IPS DF 6.9 (cell line): ENCODE data around the gene SPRED3.

Experiments
- DNase-seq: peaks from one replicate; pipeline ENCODE4 v3.0.0-alpha.2; 2013; ENCODE audit warnings: low read depth, low spot score
- H3K27ac ChIP-seq: one replicate; pipeline ENCODE4 v1.5.1; 2013; ENCODE audit warnings: low read length, control low read depth
- H3K27me3 ChIP-seq: 2 replicates; pipeline ENCODE4 v1.6.1; 2013; ENCODE audit warnings: mild to moderate bottlenecking, low read length; ENCODE audit not compliant: control insufficient read depth, insufficient read depth
- H3K36me3 ChIP-seq: 2 replicates; pipeline ENCODE4 v1.6.1; 2013; ENCODE audit warnings: low read length; ENCODE audit not compliant: control insufficient read depth, insufficient read depth
- H3K4me1 ChIP-seq: 2 replicates; pipeline ENCODE4 v1.6.1; 2013; ENCODE audit warnings: low read length; ENCODE audit not compliant: control insufficient read depth, insufficient read depth
- H3K4me3 ChIP-seq: 2 replicates; pipeline ENCODE4 v1.5.1; 2013; ENCODE audit warnings: mild to moderate bottlenecking, low read length
- H3K9me3 ChIP-seq: 2 replicates; pipeline ENCODE4 v1.6.1; 2013; ENCODE audit warnings: low read length, inconsistent platforms; ENCODE audit not compliant: control insufficient read depth, insufficient read depth
- WGBS: extraction: QIAGEN DNeasy Blood & Tissue Kit; methylation state at CpG from one replicate; pipeline ENCODE4 v1.1.7; 2013; ENCODE audit warnings: mixed read lengths, missing lambda C conversion rate; ENCODE audit not compliant: insufficient read length, insufficient coverage; 5-methylcytosine and 5-hydroxymethylcytosine counted together

SPRED3 gene

GRCh38 chr19:38389957-38390924, 1.7 kb downstream of the SPRED3 start:
- Histone ChIP-seq H3K9me3 (no peaks in the 10 kb centered on the region), H3K36me3 (peaks cover 3% of the 10 kb centered on the region; the same call in 1 of the 2 replicates), H3K27me3 (no peaks in the 10 kb centered on the region), H3K4me3 (peak overlapping the region; percentile 58; the same call in 1 of the 2 replicates), H3K27ac (no peak overlapping the region), H3K4me1 (peaks cover 4% of the 10 kb centered on the region; the same call in 1 of the 2 replicates)
- WGBS = no CpG with 5 or more reads among the region's 22 CpGs
- DNase-seq = no peak

GRCh38 chr19:38391911-38392464, 3.5 kb downstream of the SPRED3 start:
- Histone ChIP-seq H3K27ac (no peak overlapping the region), H3K27me3 (no peaks in the 10 kb centered on the region), H3K4me3 (no peak overlapping the region), H3K9me3 (no peaks in the 10 kb centered on the region), H3K36me3 (peaks cover 3% of the 10 kb centered on the region; the same call in 1 of the 2 replicates), H3K4me1 (0 out of 2 replicates have a peak, but pooled peaks cover 1% of the 10 kb centered on the region)
- WGBS = no CpG with 5 or more reads among the region's 8 CpGs
- DNase-seq = no peak

- H3K4me3 ChIP-seq = no peak overlapping the region
- H3K36me3 ChIP-seq = peaks cover 3% of the 10 kb centered on the region; the same call in 1 of the 2 replicates
- H3K4me1 ChIP-seq = 0 out of 2 replicates have a peak, but pooled peaks cover 1% of the 10 kb centered on the region
- no peak for DNase-seq
- no CpG with 5 or more reads among the region's 6 CpGs for WGBS
- no peaks in the 10 kb centered on the region for H3K9me3 ChIP-seq
- H3K27me3 ChIP-seq = no peaks in the 10 kb centered on the region
- no peak overlapping the region for H3K27ac ChIP-seq
Observed at GRCh38 chr19:38392707-38393308, 4.3 kb downstream of the SPRED3 start.

GRCh38 chr19:38394488-38394887, 6.0 kb downstream of the SPRED3 start:
- Histone ChIP-seq H3K27ac (no peak overlapping the region), H3K9me3 (no peaks in the 10 kb centered on the region), H3K4me1 (0 out of 2 replicates have a peak, but pooled peaks cover 1% of the 10 kb centered on the region), H3K27me3 (peaks cover 1% of the 10 kb centered on the region; the same call in 1 of the 2 replicates), H3K36me3 (peaks cover 3% of the 10 kb centered on the region; the same call in 1 of the 2 replicates), H3K4me3 (no peak overlapping the region)
- WGBS = no CpG with 5 or more reads among the region's 30 CpGs
- DNase-seq = peak; percentile 77

DNA sequence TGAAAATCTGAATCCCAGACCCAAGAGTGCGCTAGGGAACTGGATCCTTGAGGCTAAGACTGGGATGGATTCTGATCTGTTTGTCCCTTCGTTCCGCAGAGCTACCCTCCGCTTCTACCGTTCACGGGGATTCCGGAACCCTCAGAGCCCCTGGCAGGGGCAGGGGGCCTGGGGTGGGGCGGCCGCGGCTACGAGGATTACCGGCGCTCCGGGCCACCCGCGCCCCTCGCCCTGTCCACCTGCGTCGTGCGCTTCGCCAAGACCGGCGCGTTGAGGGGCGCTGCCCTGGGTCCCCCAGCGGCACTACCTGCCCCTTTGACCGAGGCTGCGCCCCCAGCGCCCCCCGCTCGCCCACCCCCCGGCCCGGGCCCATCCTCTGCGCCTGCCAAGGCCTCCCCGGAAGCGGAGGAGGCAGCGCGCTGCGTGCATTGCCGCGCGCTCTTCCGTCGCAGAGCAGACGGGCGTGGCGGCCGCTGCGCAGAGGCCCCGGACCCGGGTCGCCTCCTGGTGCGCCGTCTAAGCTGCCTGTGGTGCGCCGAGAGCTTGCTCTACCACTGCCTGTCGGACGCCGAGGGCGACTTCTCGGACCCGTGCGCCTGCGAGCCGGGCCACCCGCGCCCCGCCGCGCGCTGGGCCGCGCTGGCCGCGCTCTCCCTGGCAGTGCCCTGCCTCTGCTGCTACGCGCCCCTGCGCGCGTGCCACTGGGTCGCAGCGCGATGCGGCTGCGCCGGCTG, 7.1 kb downstream of the SPRED3 start:
- H3K4me3 ChIP-seq = no peak overlapping the region
- WGBS = no CpG with 5 or more reads among the region's 86 CpGs
- DNase-seq = no peak
- H3K27ac ChIP-seq = no peak overlapping the region
- H3K4me1 ChIP-seq = peaks cover 1% of the 10 kb centered on the region; the same call in 1 of the 2 replicates
- peaks cover 3% of the 10 kb centered on the region; the same call in 1 of the 2 replicates for H3K36me3 ChIP-seq
- H3K9me3 ChIP-seq = no peaks in the 10 kb centered on the region
- peaks cover 7% of the 10 kb centered on the region; the same call in 1 of the 2 replicates for H3K27me3 ChIP-seq

DNA sequence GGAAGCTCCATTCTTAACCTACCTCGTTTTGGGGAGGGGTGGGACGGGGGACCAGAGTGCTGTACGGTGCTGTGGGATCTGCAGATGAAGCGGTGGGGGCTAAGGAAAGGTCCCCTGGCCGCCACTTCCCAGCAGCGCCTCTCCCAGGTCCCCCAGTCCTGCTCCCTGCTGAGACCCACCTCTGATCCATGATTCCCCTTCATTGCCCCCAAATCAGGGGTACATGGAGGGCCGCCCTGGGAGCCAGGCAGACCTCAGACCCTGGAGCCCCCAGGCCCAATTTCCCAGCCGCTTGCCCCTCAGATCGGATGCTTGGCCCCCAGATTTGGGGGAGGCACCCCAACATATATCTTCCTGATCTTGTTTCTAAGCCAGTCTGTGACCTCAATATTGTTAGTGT, 10.6 kb downstream of the SPRED3 start:
- DNase-seq = no peak
- H3K4me3 ChIP-seq = no peak overlapping the region
- peaks cover 12% of the 10 kb centered on the region; the same call in 1 of the 2 replicates for H3K27me3 ChIP-seq
- no CpG with 5 or more reads among the region's 9 CpGs for WGBS
- H3K36me3 ChIP-seq = no peaks in the 10 kb centered on the region; the same call in 1 of the 2 replicates
- H3K27ac ChIP-seq = no peak overlapping the region
- no peaks in the 10 kb centered on the region; the same call in 1 of the 2 replicates for H3K4me1 ChIP-seq
- no peaks in the 10 kb centered on the region for H3K9me3 ChIP-seq

GRCh38 chr19:38399537-38399936, 11.0 kb downstream of the SPRED3 start:
- no peaks in the 10 kb centered on the region; the same call in 1 of the 2 replicates for H3K4me1 ChIP-seq
- H3K27me3 ChIP-seq = peaks cover 12% of the 10 kb centered on the region; the same call in 1 of the 2 replicates
- H3K9me3 ChIP-seq = no peaks in the 10 kb centered on the region
- no peaks in the 10 kb centered on the region; the same call in 1 of the 2 replicates for H3K36me3 ChIP-seq
- H3K4me3 ChIP-seq = no peak overlapping the region
- no peak overlapping the region for H3K27ac ChIP-seq
- DNase-seq = no peak
- WGBS = no CpG with 5 or more reads among the region's 1 CpG

DNA sequence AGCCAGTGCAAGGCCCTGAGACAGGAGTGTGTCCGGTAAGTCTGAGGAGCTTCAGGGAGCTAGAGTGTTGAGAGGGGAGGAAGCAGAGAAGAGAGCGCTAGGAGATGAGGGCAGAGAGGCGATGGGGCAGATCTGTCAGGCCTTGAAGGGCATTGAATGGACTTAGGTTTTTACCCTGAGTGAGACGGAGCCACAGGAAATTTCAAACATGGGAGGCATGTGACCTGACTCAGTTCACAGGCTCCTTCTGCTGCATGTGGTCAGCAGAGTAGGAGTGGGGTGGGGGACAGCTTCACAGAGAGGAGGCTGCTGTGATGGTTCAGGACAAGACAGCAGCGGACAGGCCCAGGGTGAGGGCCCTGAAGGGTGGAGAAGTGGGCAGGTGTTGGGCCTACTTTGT, 11.9 kb downstream of the SPRED3 start:
- DNase-seq = no peak
- no peaks in the 10 kb centered on the region; the same call in 1 of the 2 replicates for H3K36me3 ChIP-seq
- H3K27me3 ChIP-seq = peaks cover 12% of the 10 kb centered on the region; the same call in 1 of the 2 replicates
- WGBS = no CpG with 5 or more reads among the region's 5 CpGs
- no peak overlapping the region for H3K4me3 ChIP-seq
- no peaks in the 10 kb centered on the region; the same call in 1 of the 2 replicates for H3K4me1 ChIP-seq
- H3K27ac ChIP-seq = no peak overlapping the region
- no peaks in the 10 kb centered on the region for H3K9me3 ChIP-seq

- no peak overlapping the region for H3K4me3 ChIP-seq
- no peaks in the 10 kb centered on the region; the same call in 1 of the 2 replicates for H3K36me3 ChIP-seq
- H3K27me3 ChIP-seq = peaks cover 12% of the 10 kb centered on the region; the same call in 1 of the 2 replicates
- no peaks in the 10 kb centered on the region for H3K9me3 ChIP-seq
- no peaks in the 10 kb centered on the region; the same call in 1 of the 2 replicates for H3K4me1 ChIP-seq
- no peak for DNase-seq
- H3K27ac ChIP-seq = no peak overlapping the region
- no CpG with 5 or more reads among the region's 3 CpGs for WGBS
Observed at GRCh38 chr19:38401148-38401547, 12.7 kb downstream of the SPRED3 start.
